GM13977 (cell line): Measurements from ENCODE around the gene COX17.

ENCODE experiments used
- DNase-seq: peaks from one replicate; pipeline ENCODE4 v3.0.0; 2012; ENCODE audit warnings: low spot score
- CTCF ChIP-seq: IDR thresholded peaks from 2 replicates; pipeline ENCODE4 v1.5.1; 2012; ENCODE audit warnings: mild to moderate bottlenecking, control low read depth; ENCODE audit not compliant: insufficient read depth; ENCODE audit errors: extremely low read depth, missing control alignments
- in situ Hi-C: fragments of 300-500 bp; cut with MboI; formaldehyde crosslinking; loops from one replicate; pipeline ENCODE4 v1.12.0; 2022; ENCODE audit warnings: low sequenced_read_pairs, low pct_unique_long_range_greater_than_20kb, mixed read lengths, inconsistent platforms; ENCODE audit not compliant: unreplicated experiment

COX17 gene

GRCh38 chr3:119703820-119704531, 26.8 kb upstream of the COX17 start:
- in situ Hi-C loops = no loop called here
- no peak for TF ChIP-seq CTCF
- no peak for DNase-seq

- no peak for TF ChIP-seq CTCF
- peak; percentile 86 for DNase-seq
- in situ Hi-C loops = no loop called here
These were observed 25.6 kb upstream of the COX17 start, which contains the start of gene CFAP91 for GRCh38 chr3:119702530-119703527. Gene CFAP91, plus strand, starts transcription at chr3:119703022. Its CDS starts 77 bp downstream, at chr3:119703099.

GRCh38 chr3:119700920-119701734, 23.9 kb upstream of the COX17 start:
- no peak for DNase-seq

GRCh38 chr3:119700269-119700919, 23.2 kb upstream of the COX17 start:
- in situ Hi-C loops = no loop called here
- no peak for TF ChIP-seq CTCF
- peak; percentile 26 for DNase-seq

More at GRCh38 chr3:119700920-119701734, 23.9 kb upstream of the COX17 start:
- TF ChIP-seq CTCF = no peak
- in situ Hi-C loops = no loop called here

GRCh38 chr3:119697394-119697793, 20.2 kb upstream of the COX17 start:
- in situ Hi-C loops = loop anchor here (25.0 kb wide), 1 partner anchor 560 kb away; the partner anchor contains the start of gene TEX55
- no peak for TF ChIP-seq CTCF
- no peak for DNase-seq

- DNase-seq = no peak
- in situ Hi-C loops = loop anchor here (25.0 kb wide), 1 partner anchor 558 kb away; the partner anchor contains the start of gene TEX55
- no peak for TF ChIP-seq CTCF
These were observed 18.3 kb upstream of the COX17 start for GRCh38 chr3:119695480-119695879.
